GM12878 (cell line): Measurements from ENCODE around the gene SIDT2. TPM values are rescaled to one million over a fixed set of nuclear protein-coding genes. Genes with fewer than 3 reads are reported as not detected.

Experiments used
- CBFB ChIP-seq: IDR thresholded peaks from 2 replicates; pipeline ENCODE4 v1.6.1; 2016; ENCODE audit warnings: antibody characterized with exemption, low read depth
- CBX3 ChIP-seq: fragments of 200-600 bp; sonication (generic); IDR thresholded peaks from 2 replicates; pipeline ENCODE4 v1.6.1; 2016; ENCODE audit warnings: low read depth, borderline replicate concordance
- CBX5 ChIP-seq: sonication (generic); IDR thresholded peaks from 2 replicates; pipeline ENCODE4 v1.6.1; 2016; ENCODE audit warnings: low read depth, moderate library complexity, mild to moderate bottlenecking, inconsistent platforms
- CREB1 ChIP-seq: IDR thresholded peaks from 2 replicates; pipeline ENCODE4 v1.6.1; 2012; ENCODE audit warnings: low read depth, mild to moderate bottlenecking, inconsistent platforms
- EGR1 ChIP-seq, 2 experiments: IDR thresholded peaks; 1 replicate in 1 of 2; 2 replicates in 1 of 2; pipeline ENCODE4 v1.6.1; 2011 to 2012; ENCODE audit warnings: low read depth in 2 of 2, low read length in 2 of 2, borderline replicate concordance in 1 of 2, mild to moderate bottlenecking in 1 of 2, moderate library complexity in 1 of 2
- ETV6 ChIP-seq, 2 experiments: fragments of 450-650 bp in 1 of 2; IDR thresholded peaks in 1 of 2; conservative IDR thresholded peaks in 1 of 2; 2 replicates each; pipeline ENCODE4 v1.6.1; 2014; ENCODE audit warnings: antibody characterized with exemption in 1 of 2, borderline replicate concordance in 1 of 2, low read depth in 1 of 2, mild to moderate bottlenecking in 1 of 2, moderate library complexity in 1 of 2
- FOXM1 ChIP-seq: IDR thresholded peaks from 2 replicates; pipeline ENCODE4 v1.6.1; 2012; ENCODE audit warnings: low read depth, mild to moderate bottlenecking, inconsistent platforms, low read length, moderate library complexity
- HDGF ChIP-seq: fragments of 450-650 bp; IDR thresholded peaks from 2 replicates; pipeline ENCODE4 v1.6.1; 2016; ENCODE audit warnings: antibody characterized with exemption
- IRF4 ChIP-seq: IDR thresholded peaks from 2 replicates; pipeline ENCODE4 v1.6.1; 2011; ENCODE audit warnings: low read depth, low read length
- LARP7 ChIP-seq: fragments of 450-650 bp; IDR thresholded peaks from 2 replicates; pipeline ENCODE4 v1.6.1; 2017; ENCODE audit warnings: mild to moderate bottlenecking
- NFYA ChIP-seq: IDR thresholded peaks from 2 replicates; pipeline ENCODE4 v1.6.1; 2011; ENCODE audit warnings: low read depth, mild to moderate bottlenecking, low read length, improper control_type of control experiment, borderline replicate concordance
- NR2C1 ChIP-seq: fragments of 450-650 bp; IDR thresholded peaks from 2 replicates; pipeline ENCODE4 v1.6.1; 2017; ENCODE audit warnings: antibody characterized with exemption, mild to moderate bottlenecking, moderate library complexity
- RAD51 ChIP-seq: fragments of 450-650 bp; IDR thresholded peaks from 2 replicates; pipeline ENCODE4 v1.6.1; 2016; ENCODE audit warnings: moderate library complexity, mild to moderate bottlenecking, inconsistent platforms
- SMAD5 ChIP-seq: IDR thresholded peaks from 2 replicates; pipeline ENCODE4 v1.6.1; 2016; ENCODE audit warnings: antibody characterized with exemption, low read depth
- SREBF1 ChIP-seq: IDR thresholded peaks from 2 replicates; pipeline ENCODE4 v1.6.1; 2012; ENCODE audit warnings: mild to moderate bottlenecking, low read length
- SRF ChIP-seq, 2 experiments: IDR thresholded peaks; 2 replicates each; pipeline ENCODE4 v1.6.1; 2011; ENCODE audit warnings: low read depth in 2 of 2, low read length in 2 of 2, mild to moderate bottlenecking in 1 of 2, moderate library complexity in 1 of 2
- ZBED1 ChIP-seq: IDR thresholded peaks from 2 replicates; pipeline ENCODE4 v1.6.1; 2016; ENCODE audit warnings: borderline replicate concordance
- ZSCAN29 ChIP-seq: fragments of 450-650 bp; IDR thresholded peaks from 2 replicates; pipeline ENCODE4 v1.6.1; 2017; ENCODE audit warnings: mild to moderate bottlenecking, moderate library complexity
- polyA plus RNA-seq, 11 experiments: library from polyadenylated mRNA; depleted of rRNA in 4 of 11; unstranded in 6 of 11; stranded (reverse) in 5 of 11; fragments of >200 nt; fragmentation: Nextera tagmentation in 4 of 11; fragmentation: Illumina TruSeq in 1 of 11; extraction: Ambion mirVana in 4 of 11; extraction: Trizol in 1 of 11; gene quantifications; 1 replicate in 1 of 11; 2 replicates in 10 of 11; pipeline versions ENCODE4 v1.2.1 to v1.2.3, GENCODE V29; 2011 to 2016; ENCODE audit warnings: inconsistent platforms in 2 of 11, missing spikeins in 2 of 11, low read depth in 1 of 11
- total RNA-seq, 4 experiments: library from RNA; depleted of rRNA in 3 of 4; stranded (reverse); fragments of >200 nt in 3 of 4; fragmentation: Illumina TruSeq in 1 of 4; extraction: Trizol in 1 of 4; gene quantifications; 2 replicates each; pipeline versions ENCODE4 v1.2.1 to v1.2.3, GENCODE V29; 2013 to 2021
- TF ChIP-seq, protein P1 (sequence below): IDR thresholded peaks from 2 replicates; pipeline ENCODE4 v1.6.1; 2011; ENCODE audit warnings: mild to moderate bottlenecking, low read depth, low read length, moderate library complexity; ENCODE audit not compliant: insufficient replicate concordance
- TF ChIP-seq, protein P2 (sequence below), 3 experiments: IDR thresholded peaks in 2 of 3; conservative IDR thresholded peaks in 1 of 3; 2 replicates each; pipeline ENCODE4 v1.5.1; 2011; ENCODE audit warnings: low read depth in 3 of 3, low read length in 3 of 3, mild to moderate bottlenecking in 3 of 3, control low read depth in 2 of 3, moderate library complexity in 2 of 3, inconsistent platforms in 1 of 3, mixed read lengths in 1 of 3; ENCODE audit not compliant: control insufficient read depth in 2 of 3, insufficient read depth in 1 of 3; ENCODE audit errors: extremely low read depth in 1 of 3
- TF ChIP-seq, protein P3 (sequence below): fragments of 450-650 bp; IDR thresholded peaks from 2 replicates; pipeline ENCODE4 v1.6.1; 2017; ENCODE audit warnings: antibody characterized with exemption, mild to moderate bottlenecking, moderate library complexity
- TF ChIP-seq, protein P4 (sequence below): fragments of 450-650 bp; IDR thresholded peaks from 2 replicates; pipeline ENCODE4 v1.6.1; 2017; ENCODE audit warnings: mild to moderate bottlenecking
- TF ChIP-seq, protein P5 (sequence below): IDR thresholded peaks from 2 replicates; pipeline ENCODE4 v1.6.1; 2012; ENCODE audit warnings: low read depth, low read length, improper control_type of control experiment

SIDT2 gene
- total and polyA plus RNA-seq, 10 of the 15 experiments (the other 5 are each of a cell fraction or from before 2014, with no cell fraction given), result 4.9 to 23.9 (median 10.3) TPM

DNA sequence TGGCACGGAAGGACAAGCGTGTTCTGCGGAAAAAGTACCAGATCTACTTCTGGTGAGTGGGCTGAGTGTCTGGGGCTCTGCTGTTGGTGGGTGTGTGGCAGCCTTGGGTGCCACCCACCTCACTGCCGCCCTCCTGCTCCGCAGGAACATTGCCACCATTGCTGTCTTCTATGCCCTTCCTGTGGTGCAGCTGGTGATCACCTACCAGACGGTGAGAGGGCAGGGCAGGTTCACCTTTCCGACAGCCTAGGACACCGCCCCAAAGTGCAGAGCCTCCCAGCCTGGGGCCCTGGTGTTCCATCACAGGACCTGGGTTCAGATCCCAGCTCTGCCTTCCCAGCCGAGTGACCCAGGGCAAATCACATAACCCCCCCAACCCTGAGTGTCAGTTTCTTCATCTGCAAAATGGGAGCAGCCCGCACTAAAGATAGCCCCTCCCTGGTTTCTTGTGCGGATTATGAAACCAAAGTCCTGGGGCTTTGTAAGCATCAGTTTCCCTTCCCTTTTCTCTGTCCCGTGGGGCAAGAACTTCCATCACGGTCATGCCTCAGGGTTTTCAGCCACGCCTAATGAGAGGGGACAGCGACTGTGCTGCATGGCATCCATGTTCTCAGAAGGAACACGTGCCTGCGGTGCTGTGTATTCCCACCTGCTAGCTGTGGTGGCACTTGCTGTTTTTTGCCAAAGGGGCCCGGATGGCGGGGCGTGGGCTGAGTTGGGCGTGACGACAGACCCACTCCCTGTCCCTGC, 10.8 kb downstream of the SIDT2 start (continued):
- TF ChIP-seq SRF (IDR thresholded peaks at IDR 0.05; ENCODE audit: low read depth in 2 of 2, low read length in 2 of 2) (no peak), CBFB (no peak), CREB1 (no peak), EGR1 (IDR thresholded peaks at IDR 0.05; ENCODE audit: borderline replicate concordance in 1 of 2, low read depth in 2 of 2, low read length in 2 of 2) (no peak), ZBED1 (no peak), SREBF1 (no peak), CBX3 (no peak), ZSCAN29 (no peak), NR2C1 (no peak), LARP7 (no peak), RAD51 (peak; percentile 76), ETV6 (conservative IDR thresholded peaks at IDR 0.05 in 1 of 2, IDR thresholded peaks at IDR 0.05 in 1 of 2; ENCODE audit: borderline replicate concordance in 1 of 2, low read depth in 1 of 2) (peak in 1 of 2 experiments; percentile 24; a peak in 1 of 4 replicates), CBX5 (no peak), NFYA (no peak), SMAD5 (no peak), HDGF (no peak), FOXM1 (no peak), IRF4 (peak; percentile 14; the same call in 1 of the 2 replicates)
- TF ChIP-seq, protein P1, sequence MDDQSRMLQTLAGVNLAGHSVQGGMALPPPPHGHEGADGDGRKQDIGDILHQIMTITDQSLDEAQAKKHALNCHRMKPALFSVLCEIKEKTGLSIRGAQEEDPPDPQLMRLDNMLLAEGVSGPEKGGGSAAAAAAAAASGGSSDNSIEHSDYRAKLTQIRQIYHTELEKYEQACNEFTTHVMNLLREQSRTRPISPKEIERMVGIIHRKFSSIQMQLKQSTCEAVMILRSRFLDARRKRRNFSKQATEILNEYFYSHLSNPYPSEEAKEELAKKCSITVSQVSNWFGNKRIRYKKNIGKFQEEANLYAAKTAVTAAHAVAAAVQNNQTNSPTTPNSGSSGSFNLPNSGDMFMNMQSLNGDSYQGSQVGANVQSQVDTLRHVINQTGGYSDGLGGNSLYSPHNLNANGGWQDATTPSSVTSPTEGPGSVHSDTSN, result no peak
- TF ChIP-seq, protein P2, sequence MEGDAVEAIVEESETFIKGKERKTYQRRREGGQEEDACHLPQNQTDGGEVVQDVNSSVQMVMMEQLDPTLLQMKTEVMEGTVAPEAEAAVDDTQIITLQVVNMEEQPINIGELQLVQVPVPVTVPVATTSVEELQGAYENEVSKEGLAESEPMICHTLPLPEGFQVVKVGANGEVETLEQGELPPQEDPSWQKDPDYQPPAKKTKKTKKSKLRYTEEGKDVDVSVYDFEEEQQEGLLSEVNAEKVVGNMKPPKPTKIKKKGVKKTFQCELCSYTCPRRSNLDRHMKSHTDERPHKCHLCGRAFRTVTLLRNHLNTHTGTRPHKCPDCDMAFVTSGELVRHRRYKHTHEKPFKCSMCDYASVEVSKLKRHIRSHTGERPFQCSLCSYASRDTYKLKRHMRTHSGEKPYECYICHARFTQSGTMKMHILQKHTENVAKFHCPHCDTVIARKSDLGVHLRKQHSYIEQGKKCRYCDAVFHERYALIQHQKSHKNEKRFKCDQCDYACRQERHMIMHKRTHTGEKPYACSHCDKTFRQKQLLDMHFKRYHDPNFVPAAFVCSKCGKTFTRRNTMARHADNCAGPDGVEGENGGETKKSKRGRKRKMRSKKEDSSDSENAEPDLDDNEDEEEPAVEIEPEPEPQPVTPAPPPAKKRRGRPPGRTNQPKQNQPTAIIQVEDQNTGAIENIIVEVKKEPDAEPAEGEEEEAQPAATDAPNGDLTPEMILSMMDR (IDR thresholded peaks at IDR 0.05 in 2 of 3, conservative IDR thresholded peaks at IDR 0.05 in 1 of 3; ENCODE audit: control insufficient read depth in 2 of 3, extremely low read depth in 1 of 3, insufficient read depth in 1 of 3, low read depth in 3 of 3, low read length in 3 of 3), result no peak
- TF ChIP-seq, protein P3, sequence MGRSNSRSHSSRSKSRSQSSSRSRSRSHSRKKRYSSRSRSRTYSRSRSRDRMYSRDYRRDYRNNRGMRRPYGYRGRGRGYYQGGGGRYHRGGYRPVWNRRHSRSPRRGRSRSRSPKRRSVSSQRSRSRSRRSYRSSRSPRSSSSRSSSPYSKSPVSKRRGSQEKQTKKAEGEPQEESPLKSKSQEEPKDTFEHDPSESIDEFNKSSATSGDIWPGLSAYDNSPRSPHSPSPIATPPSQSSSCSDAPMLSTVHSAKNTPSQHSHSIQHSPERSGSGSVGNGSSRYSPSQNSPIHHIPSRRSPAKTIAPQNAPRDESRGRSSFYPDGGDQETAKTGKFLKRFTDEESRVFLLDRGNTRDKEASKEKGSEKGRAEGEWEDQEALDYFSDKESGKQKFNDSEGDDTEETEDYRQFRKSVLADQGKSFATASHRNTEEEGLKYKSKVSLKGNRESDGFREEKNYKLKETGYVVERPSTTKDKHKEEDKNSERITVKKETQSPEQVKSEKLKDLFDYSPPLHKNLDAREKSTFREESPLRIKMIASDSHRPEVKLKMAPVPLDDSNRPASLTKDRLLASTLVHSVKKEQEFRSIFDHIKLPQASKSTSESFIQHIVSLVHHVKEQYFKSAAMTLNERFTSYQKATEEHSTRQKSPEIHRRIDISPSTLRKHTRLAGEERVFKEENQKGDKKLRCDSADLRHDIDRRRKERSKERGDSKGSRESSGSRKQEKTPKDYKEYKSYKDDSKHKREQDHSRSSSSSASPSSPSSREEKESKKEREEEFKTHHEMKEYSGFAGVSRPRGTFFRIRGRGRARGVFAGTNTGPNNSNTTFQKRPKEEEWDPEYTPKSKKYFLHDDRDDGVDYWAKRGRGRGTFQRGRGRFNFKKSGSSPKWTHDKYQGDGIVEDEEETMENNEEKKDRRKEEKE, result no peak
- TF ChIP-seq, protein P4, sequence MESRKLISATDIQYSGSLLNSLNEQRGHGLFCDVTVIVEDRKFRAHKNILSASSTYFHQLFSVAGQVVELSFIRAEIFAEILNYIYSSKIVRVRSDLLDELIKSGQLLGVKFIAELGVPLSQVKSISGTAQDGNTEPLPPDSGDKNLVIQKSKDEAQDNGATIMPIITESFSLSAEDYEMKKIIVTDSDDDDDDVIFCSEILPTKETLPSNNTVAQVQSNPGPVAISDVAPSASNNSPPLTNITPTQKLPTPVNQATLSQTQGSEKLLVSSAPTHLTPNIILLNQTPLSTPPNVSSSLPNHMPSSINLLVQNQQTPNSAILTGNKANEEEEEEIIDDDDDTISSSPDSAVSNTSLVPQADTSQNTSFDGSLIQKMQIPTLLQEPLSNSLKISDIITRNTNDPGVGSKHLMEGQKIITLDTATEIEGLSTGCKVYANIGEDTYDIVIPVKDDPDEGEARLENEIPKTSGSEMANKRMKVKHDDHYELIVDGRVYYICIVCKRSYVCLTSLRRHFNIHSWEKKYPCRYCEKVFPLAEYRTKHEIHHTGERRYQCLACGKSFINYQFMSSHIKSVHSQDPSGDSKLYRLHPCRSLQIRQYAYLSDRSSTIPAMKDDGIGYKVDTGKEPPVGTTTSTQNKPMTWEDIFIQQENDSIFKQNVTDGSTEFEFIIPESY, result no peak
- TF ChIP-seq, protein P5, sequence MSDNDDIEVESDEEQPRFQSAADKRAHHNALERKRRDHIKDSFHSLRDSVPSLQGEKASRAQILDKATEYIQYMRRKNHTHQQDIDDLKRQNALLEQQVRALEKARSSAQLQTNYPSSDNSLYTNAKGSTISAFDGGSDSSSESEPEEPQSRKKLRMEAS, result peak; percentile 56; the same call in 1 of the 2 replicates
